ENCODE results near the gene JAZF1. TPM values are rescaled to one million over a fixed set of nuclear protein-coding genes. Genes with fewer than 3 reads are reported as not detected.

Gene JAZF1
- total RNA-seq, 2 experiments from 2014 or later = 5.2 to 7.6 TPM

DNA sequence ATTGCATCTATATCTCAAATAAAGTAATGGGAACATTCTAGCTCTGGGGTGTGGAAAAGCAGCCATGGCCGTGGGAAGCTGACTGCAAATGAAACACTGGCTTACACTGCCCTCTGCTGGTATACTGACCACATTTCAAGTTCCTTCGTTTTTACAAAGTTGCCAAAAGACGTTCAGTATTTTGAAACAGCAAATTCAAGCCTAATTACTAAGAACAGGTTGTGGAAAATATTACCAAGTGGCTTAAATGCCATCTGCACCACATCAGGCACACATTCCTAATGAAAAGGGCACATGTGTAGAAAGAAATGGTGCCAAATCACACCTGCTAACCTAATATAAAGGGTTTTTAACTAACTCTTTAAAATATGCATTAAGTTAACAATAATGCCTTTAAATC, 83.9 kb downstream of the JAZF1 start:
- no peaks in the 10 kb centered on the region for H3K36me3 Mint-ChIP-seq (ENCODE audit: low read depth)
- ChIA-PET CTCF (interaction anchor here (1.0 to 1.9 kb wide), 5 partner anchors 9 to 597 kb away, joined by 3 to 6 read pairs (median 3); no protein-coding TSS in a partner anchor), POLR2A (interaction anchor here (0.6 to 0.7 kb wide), 2 partner anchors 125 to 897 kb away, joined by 3 to 4 read pairs; partner anchors contain the start of gene HOXA13)
- H3K4me1 Mint-ChIP-seq = no peaks in the 10 kb centered on the region
- H3K27me3 Mint-ChIP-seq = no peaks in the 10 kb centered on the region
- H3K4me3 Mint-ChIP-seq = no peak overlapping the region
- no peak overlapping the region for H3K27ac Mint-ChIP-seq
- DNase-seq = peak; percentile 45
- H3K9me3 Mint-ChIP-seq = no peaks in the 10 kb centered on the region

DNA sequence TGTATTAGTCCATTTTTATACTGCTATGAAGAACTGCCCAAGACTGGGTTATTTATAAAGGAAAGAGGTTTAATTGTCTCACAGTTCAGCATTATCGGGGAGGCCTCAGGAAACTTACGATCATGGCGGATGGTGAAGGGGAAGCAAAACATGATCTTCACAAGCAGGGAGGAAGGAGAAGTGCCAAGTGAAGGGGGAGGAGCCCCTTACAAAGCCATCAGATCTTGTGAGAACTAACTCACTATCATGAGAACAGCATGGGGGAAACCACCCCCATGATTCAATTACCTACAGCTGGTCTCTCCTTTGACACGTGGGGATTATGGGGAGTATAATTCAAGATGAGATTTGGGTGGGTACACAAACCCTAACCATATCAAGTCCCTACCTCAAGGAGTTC, 85.4 kb downstream of the JAZF1 start:
- DNase-seq = no peak
- Mint-ChIP-seq H3K4me3 (no peak overlapping the region), H3K9me3 (no peaks in the 10 kb centered on the region), H3K27ac (no peak overlapping the region), H3K36me3 (ENCODE audit: low read depth) (no peaks in the 10 kb centered on the region), H3K4me1 (no peaks in the 10 kb centered on the region), H3K27me3 (no peaks in the 10 kb centered on the region)
- POLR2A ChIA-PET = no interaction called here
- CTCF ChIA-PET = no interaction called here

DNA sequence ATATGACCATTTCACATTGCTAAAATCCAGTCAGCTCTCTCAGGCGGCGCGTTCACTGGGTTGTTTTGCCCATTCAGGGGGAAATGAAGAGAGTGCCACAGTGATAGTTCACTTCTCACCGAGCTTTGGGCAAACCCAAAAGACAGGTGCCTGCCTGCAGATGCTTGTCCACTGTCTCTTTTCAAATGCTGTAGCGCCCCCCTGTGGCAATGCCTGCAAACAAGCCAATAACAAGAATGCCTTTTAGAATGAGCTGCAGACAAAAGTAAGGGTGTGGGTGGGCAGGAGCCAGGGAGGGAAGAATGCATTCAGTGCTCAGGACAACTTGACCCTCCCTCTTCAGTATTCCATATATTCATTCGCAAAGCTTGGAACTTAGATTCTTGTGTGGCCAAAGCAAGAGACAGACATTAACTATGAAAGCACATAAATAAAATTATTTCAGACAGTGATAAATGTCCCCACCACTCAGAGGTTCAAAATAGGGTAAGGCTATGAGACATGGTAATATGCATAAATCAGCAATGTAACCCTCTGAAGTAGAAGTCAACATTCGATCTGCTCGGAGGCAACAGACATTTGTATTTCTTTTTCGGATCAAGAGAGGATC, 86.9 kb downstream of the JAZF1 start:
- Mint-ChIP-seq H3K36me3 (ENCODE audit: low read depth) (no peaks in the 10 kb centered on the region), H3K27ac (no peak overlapping the region), H3K9me3 (no peaks in the 10 kb centered on the region), H3K27me3 (no peaks in the 10 kb centered on the region), H3K4me1 (peaks cover 8% of the 10 kb centered on the region), H3K4me3 (no peak overlapping the region)
- CTCF ChIA-PET = interaction anchor here (0.7 to 1.6 kb wide), 6 partner anchors 12 to 1019 kb away, joined by 3 to 4 read pairs (median 3); no protein-coding TSS in a partner anchor
- POLR2A ChIA-PET = no interaction called here
- peak; percentile 56 for DNase-seq

DNA sequence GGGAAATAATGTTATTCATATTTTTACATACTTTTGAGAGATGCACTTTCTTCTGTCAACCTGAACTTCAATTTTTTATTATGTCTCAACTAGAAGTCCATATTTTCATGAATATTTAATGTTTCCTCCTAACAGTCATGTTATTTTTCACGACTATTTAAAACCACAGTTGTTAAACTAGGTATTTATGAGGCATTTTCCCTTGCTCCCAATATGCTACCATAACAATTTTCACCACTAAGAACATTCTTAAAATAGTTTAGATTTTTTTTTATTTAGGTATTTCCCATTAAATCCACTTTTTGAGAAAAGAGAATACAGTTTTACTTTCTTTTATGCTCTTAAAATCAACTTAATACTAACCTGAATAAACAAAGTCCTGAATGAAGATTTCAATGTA, 89.4 kb downstream of the JAZF1 start:
- no peak overlapping the region for H3K4me3 Mint-ChIP-seq
- H3K9me3 Mint-ChIP-seq = no peaks in the 10 kb centered on the region
- no peak for DNase-seq
- ChIA-PET POLR2A (no interaction called here), CTCF (no interaction called here)
- no peak overlapping the region for H3K27ac Mint-ChIP-seq
- no peaks in the 10 kb centered on the region for H3K36me3 Mint-ChIP-seq (ENCODE audit: low read depth)
- no peaks in the 10 kb centered on the region for H3K27me3 Mint-ChIP-seq
- H3K4me1 Mint-ChIP-seq = peaks cover 9% of the 10 kb centered on the region

DNA sequence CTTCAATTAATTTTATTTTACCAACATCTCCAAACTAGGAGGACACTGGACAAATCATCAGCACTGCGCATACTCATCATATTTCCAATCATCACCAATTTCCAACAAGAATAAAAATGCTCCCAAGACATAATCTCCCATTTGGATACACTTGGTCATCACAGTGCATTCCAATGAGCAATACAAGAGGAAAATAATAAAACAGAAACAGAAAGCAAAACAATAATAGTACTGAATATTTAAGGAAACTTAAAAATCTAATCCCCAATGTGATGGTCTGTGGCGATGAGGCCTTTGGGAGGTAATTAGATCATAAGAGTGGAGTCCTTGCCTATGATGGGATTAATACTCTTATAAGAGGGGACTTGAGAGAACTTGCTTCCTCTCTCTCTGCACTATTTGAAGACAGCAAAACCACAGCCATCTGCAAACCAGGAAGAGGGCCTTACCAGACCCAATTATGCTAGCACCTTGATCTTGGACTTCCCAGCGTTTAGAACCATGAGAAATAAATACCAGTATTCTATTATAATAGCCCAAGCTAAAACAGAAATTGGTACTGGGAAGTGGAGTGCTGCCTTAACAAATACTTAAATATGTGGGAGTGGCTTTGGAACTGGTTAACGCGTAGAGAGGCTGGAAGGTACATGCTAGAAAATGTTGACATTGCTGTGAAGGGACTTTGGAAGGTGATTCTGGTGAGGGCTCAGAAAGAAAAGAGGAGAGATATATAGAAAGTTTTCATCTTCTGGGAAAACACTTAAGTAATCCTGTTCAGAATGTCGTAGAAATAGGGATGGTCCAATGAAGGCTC, 91.5 kb downstream of the JAZF1 start:
- ChIA-PET POLR2A (no interaction called here), CTCF (no interaction called here)
- no peaks in the 10 kb centered on the region for H3K36me3 Mint-ChIP-seq (ENCODE audit: low read depth)
- H3K27ac Mint-ChIP-seq = peak overlapping the region; percentile 20
- peaks cover 9% of the 10 kb centered on the region for H3K4me1 Mint-ChIP-seq
- no peak for DNase-seq
- H3K27me3 Mint-ChIP-seq = no peaks in the 10 kb centered on the region
- H3K4me3 Mint-ChIP-seq = no peak overlapping the region
- no peaks in the 10 kb centered on the region for H3K9me3 Mint-ChIP-seq

DNA sequence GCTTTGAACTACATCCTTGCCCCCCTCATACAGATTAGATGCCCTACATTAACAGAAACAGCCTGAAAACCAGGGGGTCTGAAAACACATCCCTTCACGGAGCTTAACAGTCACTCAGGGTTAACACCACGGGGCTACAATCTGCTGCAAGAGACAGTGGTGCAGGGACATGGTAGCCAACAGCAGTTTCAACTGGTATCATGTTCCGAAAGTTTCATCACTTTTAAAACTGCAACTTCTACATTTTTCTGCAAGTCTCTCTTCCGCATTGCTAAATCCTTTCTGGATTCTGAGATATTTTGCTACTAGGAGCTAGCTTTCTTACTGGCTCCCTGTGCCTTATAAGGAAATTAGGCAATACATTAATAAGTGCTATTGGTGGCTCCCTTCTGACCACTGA, 92.6 kb downstream of the JAZF1 start:
- no peak for DNase-seq
- Mint-ChIP-seq H3K27me3 (no peaks in the 10 kb centered on the region), H3K4me3 (no peak overlapping the region), H3K36me3 (ENCODE audit: low read depth) (no peaks in the 10 kb centered on the region), H3K9me3 (no peaks in the 10 kb centered on the region), H3K4me1 (peaks cover 9% of the 10 kb centered on the region), H3K27ac (no peak overlapping the region)
- ChIA-PET CTCF (interaction anchor here (0.6 to 1.3 kb wide), 2 partner anchors 9 to 414 kb away, joined by 3 read pairs; no protein-coding TSS in a partner anchor), POLR2A (no interaction called here)

DNA sequence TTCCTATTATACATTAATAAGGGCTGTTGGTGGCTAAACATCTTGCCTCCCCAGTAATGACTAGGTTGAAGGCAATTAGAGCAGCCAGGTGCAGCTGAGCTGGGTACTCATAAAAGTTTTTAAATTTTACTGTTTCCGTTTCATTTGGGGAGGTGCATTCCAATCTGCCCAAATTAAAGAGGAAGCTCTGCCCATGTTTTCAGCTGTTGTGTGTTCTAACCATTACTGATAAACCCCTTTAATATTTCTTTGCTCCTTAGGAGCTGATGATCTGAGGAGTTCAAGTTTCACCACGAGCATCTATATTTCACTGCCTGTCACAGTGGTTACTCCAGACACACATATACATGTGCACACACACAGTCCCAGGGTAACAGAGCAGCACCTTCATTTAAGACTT, 94.4 kb downstream of the JAZF1 start:
- Mint-ChIP-seq H3K27ac (no peak overlapping the region), H3K4me3 (no peak overlapping the region), H3K36me3 (ENCODE audit: low read depth) (no peaks in the 10 kb centered on the region), H3K27me3 (no peaks in the 10 kb centered on the region), H3K4me1 (peaks cover 9% of the 10 kb centered on the region), H3K9me3 (no peaks in the 10 kb centered on the region)
- CTCF ChIA-PET = no interaction called here
- no peak for DNase-seq
- POLR2A ChIA-PET = no interaction called here

DNA sequence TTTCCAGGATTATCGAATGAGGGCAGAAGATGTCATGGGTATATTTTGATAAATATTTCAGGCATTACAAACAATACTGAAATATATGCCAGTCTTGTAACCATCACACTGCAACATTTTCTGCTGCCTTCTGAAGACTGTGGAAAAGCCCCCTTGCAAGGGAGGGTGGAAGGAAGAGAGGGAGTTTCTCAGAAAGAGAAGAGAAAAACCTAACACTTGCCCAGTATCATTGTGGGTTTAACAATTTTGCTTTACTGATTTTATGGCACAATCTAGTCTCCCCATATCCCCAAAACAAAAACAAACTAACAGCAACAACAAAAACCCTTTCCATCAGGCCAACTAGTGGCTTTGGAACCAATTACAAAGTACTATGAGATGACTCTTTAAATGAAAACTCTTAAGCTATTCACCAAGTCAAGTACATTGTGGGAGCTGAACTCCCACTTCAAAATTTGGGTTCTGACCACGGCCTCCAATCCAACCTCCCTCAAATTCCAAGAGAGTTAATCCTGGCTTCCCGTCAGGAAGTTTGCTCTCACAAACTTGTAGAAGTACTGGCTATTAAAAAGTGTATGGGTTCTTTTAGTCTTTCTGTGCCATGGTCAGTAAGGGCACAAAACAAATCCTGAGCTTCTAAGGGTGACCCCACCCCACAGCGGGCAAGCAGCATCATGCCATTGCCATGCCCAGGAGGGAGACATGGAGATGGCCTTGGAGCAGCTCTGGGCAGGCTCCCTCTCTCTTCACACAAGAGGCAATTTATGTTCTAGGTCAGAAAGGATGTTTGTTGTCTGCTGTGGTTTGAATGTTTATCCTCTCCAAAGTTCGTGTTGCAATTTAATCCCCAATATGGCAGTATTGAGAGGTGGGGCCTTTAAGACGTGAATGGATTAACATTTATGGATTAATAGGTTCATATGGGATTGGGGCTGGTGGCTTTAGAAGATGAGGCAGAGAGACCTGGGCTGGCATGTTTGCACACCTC, 96.3 kb downstream of the JAZF1 start:
- POLR2A ChIA-PET = no interaction called here
- H3K4me3 Mint-ChIP-seq = no peak overlapping the region
- no peak overlapping the region for H3K27ac Mint-ChIP-seq
- H3K9me3 Mint-ChIP-seq = no peaks in the 10 kb centered on the region
- no peaks in the 10 kb centered on the region for H3K36me3 Mint-ChIP-seq (ENCODE audit: low read depth)
- no peak for DNase-seq
- CTCF ChIA-PET = interaction anchor here (0.7 to 1.2 kb wide), 2 partner anchors 22 to 50 kb away, joined by 3 read pairs; no protein-coding TSS in a partner anchor
- H3K27me3 Mint-ChIP-seq = no peaks in the 10 kb centered on the region
- H3K4me1 Mint-ChIP-seq = peaks cover 4% of the 10 kb centered on the region

- CTCF ChIA-PET = no interaction called here
- DNase-seq = no peak
- H3K27ac Mint-ChIP-seq = no peak overlapping the region
- no peaks in the 10 kb centered on the region for H3K4me1 Mint-ChIP-seq
- H3K27me3 Mint-ChIP-seq = no peaks in the 10 kb centered on the region
- POLR2A ChIA-PET = no interaction called here
- no peaks in the 10 kb centered on the region for H3K36me3 Mint-ChIP-seq (ENCODE audit: low read depth)
- H3K4me3 Mint-ChIP-seq = no peak overlapping the region
- no peaks in the 10 kb centered on the region for H3K9me3 Mint-ChIP-seq
Observed at GRCh38 chr7:28083164-28083997, 97.2 kb downstream of the JAZF1 start.

- Mint-ChIP-seq H3K27ac (no peak overlapping the region), H3K36me3 (ENCODE audit: low read depth) (no peaks in the 10 kb centered on the region), H3K4me3 (no peak overlapping the region), H3K27me3 (no peaks in the 10 kb centered on the region), H3K4me1 (no peaks in the 10 kb centered on the region), H3K9me3 (no peaks in the 10 kb centered on the region)
- ChIA-PET POLR2A (no interaction called here), CTCF (interaction anchor here (0.8 kb wide), 1 partner anchor 11 kb away, joined by 3 read pairs; no protein-coding TSS in a partner anchor)
- no peak for DNase-seq
Observed at GRCh38 chr7:28082071-28082470, 98.5 kb downstream of the JAZF1 start.

- H3K9me3 Mint-ChIP-seq = no peaks in the 10 kb centered on the region
- CTCF ChIA-PET = interaction anchor here (0.6 to 0.8 kb wide), 2 partner anchors 12 to 296 kb away, joined by 3 read pairs; no protein-coding TSS in a partner anchor
- H3K4me1 Mint-ChIP-seq = no peaks in the 10 kb centered on the region
- DNase-seq = no peak
- POLR2A ChIA-PET = no interaction called here
- no peak overlapping the region for H3K27ac Mint-ChIP-seq
- no peaks in the 10 kb centered on the region for H3K36me3 Mint-ChIP-seq (ENCODE audit: low read depth)
- no peaks in the 10 kb centered on the region for H3K27me3 Mint-ChIP-seq
- no peak overlapping the region for H3K4me3 Mint-ChIP-seq
Observed at GRCh38 chr7:28081016-28081415, 99.6 kb downstream of the JAZF1 start.

All from activated CD4-positive, alpha-beta T cell treated with anti-CD3 and anti-CD28 coated beads, Interleukin-2, amount 10 ng/mL, durations not matched to agents 7 days and 5 days (primary cell).